IMR-90 (cell line): ENCODE measurements around the gene NOD2. TPM values are rescaled to one million over a fixed set of nuclear protein-coding genes. Genes with fewer than 3 reads are reported as not detected.

Source experiments
- ATAC-seq: fragments of 200-7000 bp; cut with Tn5 transposase; 2 replicates; pipeline ENCODE4 v1.9.1; 2020; ENCODE audit warnings: low read depth, mild to moderate bottlenecking, moderate library complexity
- BruUV-seq: library from RNA; stranded (reverse); fragments of 400-500 nt; replicated peaks from 2 replicates; lab custom pipeline; 2021; lab: Mats Ljungman, UMichigan
- CTCF ChIA-PET: fragments of 300-600 bp; formaldehyde crosslinking; extraction: SDS; loops from one replicate; lab custom pipeline; 2021; ENCODE audit warnings: antibody characterized with exemption; lab: Yijun Ruan, JAX
- POLR2A ChIA-PET: fragments of 300-600 bp; sonication (Branson Sonifier 250); formaldehyde crosslinking; loops from one replicate; lab custom pipeline; 2022; ENCODE audit warnings: antibody characterized with exemption; ENCODE audit not compliant: unreplicated experiment; lab: Charles Lee
- DNase-seq: peaks from one replicate; pipeline ENCODE4 v3.0.0; 2013
- H2AFZ ChIP-seq: replicated peaks from 2 replicates; pipeline ENCODE3; 2013; ENCODE audit warnings: low read length, mild to moderate bottlenecking; ENCODE audit not compliant: poor library complexity
- H2AK5ac ChIP-seq: 2 replicates; pipeline ENCODE4 v1.6.1; 2013; ENCODE audit warnings: low read depth, low read length, inconsistent platforms
- H2AK9ac ChIP-seq: replicated peaks from 2 replicates; pipeline ENCODE3; 2013; ENCODE audit warnings: mild to moderate bottlenecking, low read depth, low read length, moderate library complexity; ENCODE audit not compliant: poor library complexity
- H2BK120ac ChIP-seq: 2 replicates; pipeline ENCODE4 v1.6.1; 2013; ENCODE audit warnings: low read depth, low read length, inconsistent platforms
- H2BK15ac ChIP-seq: 3 replicates; pipeline ENCODE4 v1.6.1; 2013; ENCODE audit warnings: low read depth, low read length, inconsistent platforms
- H2BK20ac ChIP-seq: 2 replicates; pipeline ENCODE4 v1.6.1; 2013; ENCODE audit warnings: low read depth, mild to moderate bottlenecking, inconsistent platforms, low read length, moderate library complexity
- H2BK5ac ChIP-seq: 2 replicates; pipeline ENCODE4 v1.6.1; 2013; ENCODE audit warnings: mild to moderate bottlenecking, low read depth, low read length, inconsistent platforms; ENCODE audit not compliant: poor library complexity, severe bottlenecking
- H3K14ac ChIP-seq: replicated peaks from 2 replicates; pipeline ENCODE4 v1.6.1; 2013; ENCODE audit warnings: low read depth, low read length, inconsistent platforms
- H3K18ac ChIP-seq: 2 replicates; pipeline ENCODE4 v1.6.1; 2013; ENCODE audit warnings: low read depth, low read length, control low read depth
- H3K23ac ChIP-seq: 2 replicates; pipeline ENCODE4 v1.6.1; 2013; ENCODE audit warnings: low read depth, low read length, inconsistent platforms
- H3K27ac ChIP-seq: 2 replicates; pipeline ENCODE4 v1.5.1; 2013; ENCODE audit warnings: mild to moderate bottlenecking, control low read depth, low read length; ENCODE audit not compliant: insufficient read depth
- H3K27me3 ChIP-seq: 2 replicates; pipeline ENCODE4 v1.6.1; 2013; ENCODE audit warnings: low read length; ENCODE audit not compliant: control insufficient read depth, insufficient read depth
- H3K36me3 ChIP-seq: 2 replicates; pipeline ENCODE4 v1.6.1; 2013; ENCODE audit warnings: low read length, mixed read lengths; ENCODE audit not compliant: control insufficient read depth, insufficient read depth
- H3K4ac ChIP-seq: 2 replicates; pipeline ENCODE4 v1.6.1; 2013; ENCODE audit warnings: low read depth, low read length, inconsistent platforms
- H3K4me1 ChIP-seq: 2 replicates; pipeline ENCODE4 v1.6.1; 2013; ENCODE audit warnings: low read length, mixed read lengths; ENCODE audit not compliant: control insufficient read depth, insufficient read depth
- H3K4me2 ChIP-seq: 2 replicates; pipeline ENCODE4 v1.6.1; 2013; ENCODE audit warnings: low read depth, mild to moderate bottlenecking, control low read depth, low read length, moderate library complexity
- H3K4me3 ChIP-seq: 2 replicates; pipeline ENCODE4 v1.5.1; 2013; ENCODE audit warnings: low read depth, mild to moderate bottlenecking, control low read depth, low read length, moderate library complexity; ENCODE audit not compliant: insufficient read depth
- H3K56ac ChIP-seq: 2 replicates; pipeline ENCODE4 v1.6.1; 2013; ENCODE audit warnings: low read length, inconsistent platforms; ENCODE audit not compliant: insufficient read depth; ENCODE audit errors: extremely low read depth
- H3K79me1 ChIP-seq, 2 experiments: 2 replicates each; pipeline ENCODE4 v1.6.1; 2013; ENCODE audit warnings: low read length in 2 of 2, inconsistent platforms in 1 of 2, low read depth in 1 of 2
- H3K9ac ChIP-seq: 2 replicates; pipeline ENCODE4 v1.6.1; 2013; ENCODE audit warnings: low read depth, low read length, control low read depth
- H3K9me1 ChIP-seq: 2 replicates; pipeline ENCODE4 v1.6.1; 2013; ENCODE audit warnings: low read length, inconsistent platforms; ENCODE audit not compliant: insufficient read depth
- H3K9me3 ChIP-seq: 2 replicates; pipeline ENCODE4 v1.6.1; 2013; ENCODE audit warnings: low read length; ENCODE audit not compliant: control insufficient read depth, insufficient read depth
- H4K20me1 ChIP-seq: 2 replicates; pipeline ENCODE4 v1.6.1; 2013; ENCODE audit warnings: low read length, inconsistent platforms; ENCODE audit not compliant: insufficient read depth
- H4K5ac ChIP-seq: 2 replicates; pipeline ENCODE4 v1.6.1; 2013; ENCODE audit warnings: mild to moderate bottlenecking, low read depth, low read length, control low read depth
- H4K8ac ChIP-seq, 2 experiments: 2 replicates each; pipeline ENCODE4 v1.6.1; 2013; ENCODE audit warnings: low read depth in 2 of 2, low read length in 2 of 2, control low read depth in 1 of 2, inconsistent platforms in 1 of 2
- H4K91ac ChIP-seq: 2 replicates; pipeline ENCODE4 v1.6.1; 2013; ENCODE audit warnings: low read depth, low read length, inconsistent platforms; ENCODE audit not compliant: insufficient read depth
- CEBPB ChIP-seq: IDR thresholded peaks from 2 replicates; pipeline ENCODE4 v1.6.1; 2012; ENCODE audit warnings: low read depth, low read length, improper control_type of control experiment
- CHD1 ChIP-seq: IDR thresholded peaks from 2 replicates; pipeline ENCODE4 v1.6.1; 2012; ENCODE audit warnings: low read depth, low read length, improper control_type of control experiment
- ELK1 ChIP-seq: fragments of 150-350 bp; IDR thresholded peaks from 2 replicates; pipeline ENCODE4 v1.6.1; 2016; ENCODE audit warnings: low read depth, mild to moderate bottlenecking, low read length, moderate library complexity, borderline replicate concordance
- FOS ChIP-seq: fragments of 150-350 bp; IDR thresholded peaks from 2 replicates; pipeline ENCODE4 v1.6.1; 2016; ENCODE audit warnings: low read depth, low read length
- MAFK ChIP-seq: IDR thresholded peaks from 2 replicates; pipeline ENCODE4 v1.6.1; 2012; ENCODE audit warnings: low read depth, low read length, improper control_type of control experiment
- MAZ ChIP-seq: IDR thresholded peaks from 2 replicates; pipeline ENCODE4 v1.6.1; 2012; ENCODE audit warnings: low read depth, mild to moderate bottlenecking, low read length, improper control_type of control experiment, moderate library complexity, borderline replicate concordance
- MXI1 ChIP-seq: IDR thresholded peaks from 2 replicates; pipeline ENCODE4 v1.6.1; 2012; ENCODE audit warnings: low read depth, mild to moderate bottlenecking, low read length, moderate library complexity, borderline replicate concordance
- NFE2L2 ChIP-seq: fragments of 150-350 bp; IDR thresholded peaks from 2 replicates; pipeline ENCODE4 v1.6.1; 2016; ENCODE audit warnings: low read depth, mild to moderate bottlenecking, low read length
- POLR2A ChIP-seq: IDR thresholded peaks from 2 replicates; pipeline ENCODE4 v1.6.1; 2012; ENCODE audit warnings: mild to moderate bottlenecking, low read depth, low read length
- RAD21 ChIP-seq: IDR thresholded peaks from 2 replicates; pipeline ENCODE4 v1.6.1; 2012; ENCODE audit warnings: low read length, improper control_type of control experiment
- RCOR1 ChIP-seq: IDR thresholded peaks from 2 replicates; pipeline ENCODE4 v1.6.1; 2012; ENCODE audit warnings: mild to moderate bottlenecking, low read length, improper control_type of control experiment; ENCODE audit not compliant: insufficient replicate concordance
- RFX5 ChIP-seq: IDR thresholded peaks from 2 replicates; pipeline ENCODE4 v1.8.0; 2012; ENCODE audit warnings: low read depth, mild to moderate bottlenecking, low read length, moderate library complexity
- SMC3 ChIP-seq: fragments of 150-350 bp; IDR thresholded peaks from 2 replicates; pipeline ENCODE4 v1.6.1; 2016; ENCODE audit warnings: low read depth, mild to moderate bottlenecking, antibody characterized with exemption, low read length, moderate library complexity
- USF2 ChIP-seq: fragments of 150-350 bp; IDR thresholded peaks from 2 replicates; pipeline ENCODE4 v1.6.1; 2017; ENCODE audit warnings: mild to moderate bottlenecking, antibody characterized with exemption, low read length, low read depth
- WGBS, 2 experiments: methylation state at CpG; one replicate each; pipeline versions ENCODE4 v1.1.5 to v1.1.7; 2013; ENCODE audit warnings: missing lambda C conversion rate in 2 of 2; ENCODE audit not compliant: insufficient read length in 1 of 2; ENCODE audit errors: extremely low coverage in 2 of 2; 5-methylcytosine and 5-hydroxymethylcytosine counted together
- dilution Hi-C: fragments of 300-500 bp; cut with HindIII; formaldehyde crosslinking; loops from one replicate; pipeline ENCODE4 v1.14.3; 2018; ENCODE audit warnings: low sequenced_read_pairs; ENCODE audit not compliant: unreplicated experiment
- in situ Hi-C: fragments of 300-500 bp; cut with MboI; formaldehyde crosslinking; loops from 3 replicates; pipeline ENCODE4 v1.14.3; 2019; ENCODE audit warnings: low sequenced_read_pairs, inconsistent platforms, mixed read lengths
- intact Hi-C: fragments of 100-400 bp; cut with micrococcal nuclease; formaldehyde crosslinking; loops from 2 replicates; pipeline ENCODE4 v1.10.0; 2022
- polyA plus RNA-seq, 3 experiments: library from polyadenylated mRNA; depleted of rRNA; stranded (reverse); fragments of >200 nt; gene quantifications; 2 replicates each; pipeline ENCODE4 v1.2.3, GENCODE V29; 2012; ENCODE audit warnings: low replicate concordance in 1 of 3
- total RNA-seq: library from RNA; depleted of rRNA; stranded (reverse); fragments of >200 nt; gene quantifications from 2 replicates; pipeline ENCODE4 v1.2.3, GENCODE V29; 2012

NOD2 gene
- total and polyA plus RNA-seq, 2 of the 4 experiments (the other 2 are of a cell fraction) = not detected

GRCh38 chr16:50709061-50709684 is 15.8 kb downstream of the NOD2 start:
- H3K4me1 ChIP-seq = no peaks in the 10 kb centered on the region
- DNase-seq = no peak
- H2AK5ac ChIP-seq = no peak overlapping the region
- H4K20me1 ChIP-seq = no peaks in the 10 kb centered on the region
- no peak overlapping the region for H2AK9ac ChIP-seq
- H3K79me1 ChIP-seq = no peaks in the 10 kb centered on the region
- no peak overlapping the region for H3K56ac ChIP-seq
- ATAC-seq = no peak
- no peak overlapping the region for H3K4me2 ChIP-seq
- H3K14ac ChIP-seq = no peak overlapping the region
- H3K23ac ChIP-seq = no peak overlapping the region
- H2BK15ac ChIP-seq = no peak overlapping the region
- in situ Hi-C loops = no loop called here
- no peak overlapping the region for H3K18ac ChIP-seq
- no peaks in the 10 kb centered on the region for H3K9me1 ChIP-seq
- no TSS peak for BruUV-seq
- H2BK20ac ChIP-seq = no peak overlapping the region
- H4K5ac ChIP-seq = no peak overlapping the region
- dilution Hi-C loops = no loop called here
- no peak for TF ChIP-seq POLR2A
- no peak for TF ChIP-seq FOS
- no peak for TF ChIP-seq MAZ
- TF ChIP-seq RAD21 = no peak
- TF ChIP-seq NFE2L2 = no peak
- no peak for TF ChIP-seq CEBPB
- TF ChIP-seq USF2 = no peak
- TF ChIP-seq CHD1 = no peak
- no peak for TF ChIP-seq SMC3
- no peak for TF ChIP-seq MAFK
- no peak for TF ChIP-seq MXI1
- TF ChIP-seq RCOR1 = no peak
- TF ChIP-seq ELK1 = no peak
- no peak for TF ChIP-seq RFX5
- H3K9ac ChIP-seq = no peak overlapping the region
- no peak overlapping the region for H2AFZ ChIP-seq
- no peak overlapping the region for H2BK120ac ChIP-seq
- CTCF ChIA-PET = no interaction called here
- H3K27me3 ChIP-seq = no peaks in the 10 kb centered on the region; the same call in none of the 2 replicates
- 0 out of 2 replicates have a peak, but pooled peaks cover 2% of the 10 kb centered on the region for H3K9me3 ChIP-seq
- H3K4me3 ChIP-seq = no peak overlapping the region
- WGBS, 2 experiments = 51% methylated on average over 2 of the region's 8 CpGs; no CpG with 5 or more reads in 1 of the 2 experiments
- POLR2A ChIA-PET = no interaction called here
- H2BK5ac ChIP-seq = no peak overlapping the region
- H3K36me3 ChIP-seq = no peaks in the 10 kb centered on the region
- no peak overlapping the region for H4K8ac ChIP-seq
- no peak overlapping the region for H4K91ac ChIP-seq
- no peak overlapping the region for H3K27ac ChIP-seq
- intact Hi-C loops = no loop called here
- H3K4ac ChIP-seq = no peak overlapping the region
